Endothelial cell of umbilical vein (primary cell): ENCODE measurements around the gene ZNF609. TPM values are rescaled to one million over a fixed set of nuclear protein-coding genes. Genes with fewer than 3 reads are reported as not detected.

Source experiments
- BruUV-seq: library from RNA; stranded (reverse); fragments of 400-500 nt; replicated peaks from 2 replicates; lab custom pipeline; 2021; lab: Mats Ljungman, UMichigan
- CTCF ChIA-PET: fragments of 300-600, 350-600 bp; sonication (Branson Sonifier 250); formaldehyde crosslinking; loops from one replicate; lab custom pipeline; 2021; ENCODE audit warnings: antibody characterized with exemption, inconsistent platforms; lab: Charles Lee
- POLR2A ChIA-PET: fragments of 300-600, 350-600 bp; sonication (Branson Sonifier 250); formaldehyde crosslinking; loops from one replicate; lab custom pipeline; 2021; ENCODE audit warnings: antibody characterized with exemption, inconsistent platforms; lab: Charles Lee
- DNase-seq: peaks from one replicate; pipeline ENCODE4 v3.0.0-alpha.2; 2011; ENCODE audit warnings: low read depth, low spot score
- FAIRE-seq: peaks from 2 replicates; lab custom pipeline; 2011; peaks lifted over from hg19 to GRCh38; lab: Jason Lieb, UNC
- H2AFZ ChIP-seq: 2 replicates; pipeline ENCODE4 v1.6.0; 2012; ENCODE audit warnings: low read depth, low read length, control low read depth, inconsistent platforms
- H3K27ac ChIP-seq: 2 replicates; pipeline ENCODE4 v1.5.1; 2011; ENCODE audit warnings: low read depth, mild to moderate bottlenecking, control low read depth, low read length, moderate library complexity; ENCODE audit not compliant: insufficient read depth
- H3K27me3 ChIP-seq, 2 experiments: 2 replicates each; pipeline versions ENCODE4 v1.6.0 to v1.6.1; 2011; ENCODE audit warnings: low read length in 2 of 2, mixed read lengths in 1 of 2; ENCODE audit not compliant: control insufficient read depth in 2 of 2, insufficient read depth in 2 of 2
- H3K36me3 ChIP-seq, 2 experiments: 2 replicates in 1 of 2; 3 replicates in 1 of 2; pipeline ENCODE4 v1.5.1; 2011; ENCODE audit warnings: low read length in 2 of 2, mild to moderate bottlenecking in 1 of 2, moderate library complexity in 1 of 2; ENCODE audit not compliant: control insufficient read depth in 2 of 2, insufficient read depth in 2 of 2; ENCODE audit errors: extremely low read depth in 1 of 2
- H3K4me1 ChIP-seq: 3 replicates; pipeline ENCODE4 v1.5.1; 2011; ENCODE audit warnings: mild to moderate bottlenecking, low read length; ENCODE audit not compliant: control insufficient read depth, insufficient read depth; ENCODE audit errors: extremely low read depth
- H3K4me2 ChIP-seq: 2 replicates; pipeline ENCODE4 v1.6.1; 2011; ENCODE audit warnings: low read length, control low read depth, mixed read lengths; ENCODE audit not compliant: insufficient read depth
- H3K4me3 ChIP-seq, 3 experiments: fragments of 200-600 bp in 1 of 3; sonication (generic), shearing (Covaris generic) in 1 of 3; replicated peaks in 1 of 3; 2 replicates each; pipeline ENCODE4 v1.5.1; 2011 to 2016; ENCODE audit warnings: control low read depth in 3 of 3, low read length in 3 of 3, mild to moderate bottlenecking in 2 of 3, inconsistent platforms in 1 of 3, low read depth in 1 of 3, moderate library complexity in 1 of 3; ENCODE audit not compliant: insufficient read depth in 1 of 3
- H3K79me2 ChIP-seq: 2 replicates; pipeline ENCODE4 v1.6.0; 2012; ENCODE audit warnings: low read length, inconsistent platforms; ENCODE audit not compliant: control insufficient read depth, insufficient read depth
- H3K9ac ChIP-seq: replicated peaks from 2 replicates; pipeline ENCODE3; 2011; ENCODE audit warnings: low read length, control low read depth; ENCODE audit not compliant: insufficient read depth; ENCODE audit errors: extremely low read depth
- H3K9me1 ChIP-seq: replicated peaks from 3 replicates; pipeline ENCODE4 v1.6.0; 2011; ENCODE audit warnings: mild to moderate bottlenecking, low read length; ENCODE audit not compliant: control insufficient read depth, insufficient read depth; ENCODE audit errors: extremely low read depth
- H3K9me3 ChIP-seq: replicated peaks from 2 replicates; pipeline ENCODE4 v1.5.1; 2012; ENCODE audit warnings: low read length, inconsistent platforms; ENCODE audit not compliant: control insufficient read depth, insufficient read depth
- H4K20me1 ChIP-seq: replicated peaks from 2 replicates; pipeline ENCODE3; 2011; ENCODE audit warnings: mild to moderate bottlenecking, low read length; ENCODE audit not compliant: control insufficient read depth, insufficient read depth; ENCODE audit errors: extremely low read depth
- EZH2 ChIP-seq: IDR thresholded peaks from 2 replicates; pipeline ENCODE4 v1.6.1; 2012; ENCODE audit warnings: borderline replicate concordance, low read depth, mild to moderate bottlenecking, moderate library complexity, low read length, inconsistent platforms; ENCODE audit not compliant: severe bottlenecking
- FOS ChIP-seq: IDR thresholded peaks from 2 replicates; pipeline ENCODE4 v1.6.1; 2011; ENCODE audit warnings: mild to moderate bottlenecking, low read length, moderate library complexity, borderline replicate concordance; ENCODE audit not compliant: insufficient read depth
- GATA2 ChIP-seq: IDR thresholded peaks from 2 replicates; pipeline ENCODE4 v1.7.0; 2011; ENCODE audit warnings: low read depth, mild to moderate bottlenecking, moderate library complexity, mixed read lengths, low read length; ENCODE audit not compliant: insufficient read length, insufficient read depth
- JUN ChIP-seq: IDR thresholded peaks from 2 replicates; pipeline ENCODE4 v1.6.1; 2011; ENCODE audit warnings: borderline replicate concordance, low read depth; ENCODE audit not compliant: insufficient read length, insufficient read depth
- MYC ChIP-seq: IDR thresholded peaks from one replicate; pipeline ENCODE4 v1.6.1; 2011; ENCODE audit warnings: mild to moderate bottlenecking, low read depth, low read length
- POLR2A ChIP-seq: IDR thresholded peaks from 2 replicates; pipeline ENCODE4 v1.6.1; 2012; ENCODE audit warnings: low read depth, mild to moderate bottlenecking, control low read depth, low read length
- POLR2AphosphoS5 ChIP-seq: IDR thresholded peaks from 2 replicates; pipeline ENCODE4 v1.6.1; 2012; ENCODE audit warnings: low read depth, mild to moderate bottlenecking, control low read depth, low read length, moderate library complexity; ENCODE audit not compliant: insufficient read depth
- dilution Hi-C: fragments of 300-500 bp; cut with MboI; formaldehyde crosslinking; loops from one replicate; pipeline ENCODE4 v1.15.0; 2019; ENCODE audit warnings: low sequenced_read_pairs; ENCODE audit not compliant: extremely low pct_ligation_motif_present
- intact Hi-C: fragments of 100-400 bp; cut with micrococcal nuclease; formaldehyde crosslinking; loops from one replicate; pipeline ENCODE4 v1.10.0; 2022
- polyA plus RNA-seq, 4 experiments: library from polyadenylated mRNA; depleted of rRNA in 3 of 4; stranded (reverse) in 3 of 4; unstranded in 1 of 4; fragments of >200 nt; gene quantifications; 2 replicates each; pipeline versions ENCODE4 v1.2.1 to v1.2.3, GENCODE V29; 2011 to 2012; ENCODE audit warnings: missing spikeins in 1 of 4
- total RNA-seq: library from RNA; stranded (reverse); gene quantifications from 2 replicates; pipeline ENCODE4 v1.2.3, GENCODE V29; 2021
- TF ChIP-seq, protein P1 (sequence below): IDR thresholded peaks from 2 replicates; pipeline ENCODE4 v1.6.1; 2011; ENCODE audit not compliant: insufficient read depth, insufficient read length
- TF ChIP-seq, protein P2 (sequence below), 2 donors: IDR thresholded peaks; 1 replicate in 1 of 2; 2 replicates in 1 of 2; pipeline ENCODE4 v1.5.1; 2011; ENCODE audit warnings: low read length in 2 of 2, mild to moderate bottlenecking in 2 of 2, moderate library complexity in 2 of 2, control low read depth in 1 of 2, inconsistent platforms in 1 of 2, low read depth in 1 of 2; ENCODE audit not compliant: insufficient read depth in 1 of 2; ENCODE audit errors: extremely low read depth in 1 of 2

The ZNF609 gene
- total and polyA plus RNA-seq, 2 donors (not counting 3 experiments of a cell fraction or from before 2014, with no cell fraction given) = 18.2 to 49.6 TPM

DNA sequence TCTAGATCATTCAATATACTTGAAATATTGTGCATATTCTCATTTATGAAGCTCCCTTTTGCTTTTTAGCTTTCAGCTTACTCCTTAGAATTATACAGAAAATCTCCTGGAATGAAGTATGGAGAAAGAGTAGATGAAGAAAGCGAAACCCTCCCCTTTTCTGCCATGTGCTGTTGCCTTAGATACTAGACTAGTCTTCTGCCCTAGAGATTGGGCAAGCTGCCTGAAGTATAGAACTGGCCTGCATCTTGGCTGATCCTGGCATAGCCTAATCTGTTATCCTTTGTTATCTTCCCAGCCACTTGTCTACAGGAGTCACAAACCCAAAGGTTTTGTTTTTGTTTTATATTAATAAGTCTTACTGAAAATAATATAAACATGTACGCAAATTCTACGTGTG is 176.2 kb downstream of the ZNF609 start:
- H3K27me3 ChIP-seq = no peaks in the 10 kb centered on the region
- H3K4me3 ChIP-seq = no peak overlapping the region
- POLR2A ChIA-PET = interaction anchor here (1.1 kb wide), 1 partner anchor 134 kb away, joined by 3 read pairs; no protein-coding TSS in a partner anchor
- FAIRE-seq (no peak), DNase-seq (no peak)
- peaks cover 48% of the 10 kb centered on the region for H3K79me2 ChIP-seq
- H3K4me2 ChIP-seq = no peak overlapping the region
- dilution Hi-C loops (no loop called here), intact Hi-C loops (no loop called here)
- H3K9me1 ChIP-seq = no peaks in the 10 kb centered on the region
- no peak overlapping the region for H2AFZ ChIP-seq
- H3K27ac ChIP-seq = no peak overlapping the region
- no TSS peak for BruUV-seq
- H3K9ac ChIP-seq = no peak overlapping the region
- TF ChIP-seq GATA2 (no peak), FOS (no peak), JUN (no peak), POLR2AphosphoS5 (no peak), EZH2 (no peak), POLR2A (no peak), MYC (no peak)
- TF ChIP-seq, protein P1, sequence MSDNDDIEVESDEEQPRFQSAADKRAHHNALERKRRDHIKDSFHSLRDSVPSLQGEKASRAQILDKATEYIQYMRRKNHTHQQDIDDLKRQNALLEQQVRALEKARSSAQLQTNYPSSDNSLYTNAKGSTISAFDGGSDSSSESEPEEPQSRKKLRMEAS = no peak
- TF ChIP-seq, protein P2, sequence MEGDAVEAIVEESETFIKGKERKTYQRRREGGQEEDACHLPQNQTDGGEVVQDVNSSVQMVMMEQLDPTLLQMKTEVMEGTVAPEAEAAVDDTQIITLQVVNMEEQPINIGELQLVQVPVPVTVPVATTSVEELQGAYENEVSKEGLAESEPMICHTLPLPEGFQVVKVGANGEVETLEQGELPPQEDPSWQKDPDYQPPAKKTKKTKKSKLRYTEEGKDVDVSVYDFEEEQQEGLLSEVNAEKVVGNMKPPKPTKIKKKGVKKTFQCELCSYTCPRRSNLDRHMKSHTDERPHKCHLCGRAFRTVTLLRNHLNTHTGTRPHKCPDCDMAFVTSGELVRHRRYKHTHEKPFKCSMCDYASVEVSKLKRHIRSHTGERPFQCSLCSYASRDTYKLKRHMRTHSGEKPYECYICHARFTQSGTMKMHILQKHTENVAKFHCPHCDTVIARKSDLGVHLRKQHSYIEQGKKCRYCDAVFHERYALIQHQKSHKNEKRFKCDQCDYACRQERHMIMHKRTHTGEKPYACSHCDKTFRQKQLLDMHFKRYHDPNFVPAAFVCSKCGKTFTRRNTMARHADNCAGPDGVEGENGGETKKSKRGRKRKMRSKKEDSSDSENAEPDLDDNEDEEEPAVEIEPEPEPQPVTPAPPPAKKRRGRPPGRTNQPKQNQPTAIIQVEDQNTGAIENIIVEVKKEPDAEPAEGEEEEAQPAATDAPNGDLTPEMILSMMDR (IDR thresholded peaks at IDR 0.05; ENCODE audit: extremely low read depth in 1 of 2, insufficient read depth in 1 of 2, low read depth in 1 of 2, low read length in 2 of 2) = no peak
- CTCF ChIA-PET = interaction anchor here (1.1 to 3.2 kb wide), 3 partner anchors 8 to 163 kb away, joined by 3 to 15 read pairs (median 4); no protein-coding TSS in a partner anchor
- no peaks in the 10 kb centered on the region for H4K20me1 ChIP-seq
- H3K36me3 ChIP-seq = peaks cover 0 to 3% of the 10 kb centered on the region in 2 experiments
- H3K9me3 ChIP-seq = no peaks in the 10 kb centered on the region
- peaks cover 6% of the 10 kb centered on the region for H3K4me1 ChIP-seq
